Measurements from ENCODE around the gene LEKR1. TPM values are rescaled to one million over a fixed set of nuclear protein-coding genes. Genes with fewer than 3 reads are reported as not detected.

LEKR1 gene
- total and polyA plus RNA-seq, 2 donors (not counting 1 experiment from before 2014, with no cell fraction given) = 0.94 to 4.7 TPM

GRCh38 chr3:156939315-156939714, 113.2 kb downstream of the LEKR1 start:
- H3K9me3 ChIP-seq (ENCODE audit: control extremely low read depth in 1 of 3, control insufficient read depth in 2 of 3, insufficient read depth in 1 of 3, low read length in 2 of 3) = no peaks in the 10 kb centered on the region
- Mint-ChIP-seq H3K27me3 (peaks cover 8% of the 10 kb centered on the region), H3K9me3 (ENCODE audit: insufficient read depth) (no peaks in the 10 kb centered on the region), H3K27ac (no peak overlapping the region), H3K4me1 (no peaks in the 10 kb centered on the region), H3K4me3 (no peak overlapping the region)
- no peaks in the 10 kb centered on the region for H3K27me3 ChIP-seq (replicated peaks in 1 of 4; ENCODE audit: control extremely low read depth in 1 of 4, control insufficient read depth in 3 of 4, insufficient read depth in 4 of 4, low read length in 3 of 4)
- no peak overlapping the region for H2AFZ ChIP-seq (ENCODE audit: insufficient read depth, low read depth, low read length, poor library complexity, severe bottlenecking)
- no peak for TF ChIP-seq CTCF (IDR thresholded peaks at IDR 0.05)
- no peak for TF ChIP-seq EZH2 (IDR thresholded peaks at IDR 0.05; ENCODE audit: borderline replicate concordance, insufficient read depth, low read depth, low read length, poor library complexity, severe bottlenecking)
- ATAC-seq (ENCODE audit: low read depth) (no peak), DNase-seq (no peak)
- no peaks in the 10 kb centered on the region for H3K4me1 ChIP-seq (ENCODE audit: control insufficient read depth in 2 of 2, insufficient read depth in 2 of 2, low read length in 2 of 2)
- POLR2A ChIA-PET = no interaction called here
- H4K20me1 ChIP-seq (ENCODE audit: control insufficient read depth, insufficient read depth, low read length, poor library complexity, severe bottlenecking) = no peaks in the 10 kb centered on the region
- no peak overlapping the region for H3K27ac ChIP-seq (ENCODE audit: low read length in 2 of 2)
- intact Hi-C loops (cut with micrococcal nuclease) = no loop called here
- no peaks in the 10 kb centered on the region for H3K79me2 ChIP-seq (ENCODE audit: control insufficient read depth, insufficient read depth, low read length)
- no peak overlapping the region for H3K4me2 ChIP-seq (replicated peaks; ENCODE audit: low read depth, low read length, poor library complexity, severe bottlenecking)
- H3K9ac ChIP-seq (ENCODE audit: low read length) = no peak overlapping the region
- WGBS (ENCODE audit: insufficient coverage) = no CpG with 5 or more reads among the region's 1 CpG
- no peaks in the 10 kb centered on the region for H3K36me3 ChIP-seq (replicated peaks in 1 of 2; ENCODE audit: control extremely low read depth in 1 of 2, control insufficient read depth in 1 of 2, extremely low read depth in 1 of 2, insufficient read depth in 2 of 2, low read length in 1 of 2)
- CTCF ChIA-PET = no interaction called here
- no peak overlapping the region for H3K4me3 ChIP-seq (ENCODE audit: control extremely low read depth in 1 of 5, extremely low read depth in 1 of 5, insufficient read depth in 1 of 5, low read depth in 2 of 5, low read length in 4 of 5)

GRCh38 chr3:156941311-156941710, 115.2 kb downstream of the LEKR1 start:
- intact Hi-C loops (cut with micrococcal nuclease) = no loop called here
- no peak for ATAC-seq (ENCODE audit: low read depth)
- Histone ChIP-seq H3K79me2 (ENCODE audit: control insufficient read depth, insufficient read depth, low read length) (no peaks in the 10 kb centered on the region), H3K36me3 (replicated peaks in 1 of 2; ENCODE audit: control extremely low read depth in 1 of 2, control insufficient read depth in 1 of 2, extremely low read depth in 1 of 2, insufficient read depth in 2 of 2, low read length in 1 of 2) (no peaks in the 10 kb centered on the region), H3K27ac (ENCODE audit: low read length in 2 of 2) (no peak overlapping the region), H3K27me3 (replicated peaks in 1 of 4; ENCODE audit: control extremely low read depth in 1 of 4, control insufficient read depth in 3 of 4, insufficient read depth in 4 of 4, low read length in 3 of 4) (no peaks in the 10 kb centered on the region), H3K9me3 (ENCODE audit: control extremely low read depth in 1 of 3, control insufficient read depth in 2 of 3, insufficient read depth in 1 of 3, low read length in 2 of 3) (no peaks in the 10 kb centered on the region), H3K9ac (ENCODE audit: low read length) (no peak overlapping the region), H3K4me2 (replicated peaks; ENCODE audit: low read depth, low read length, poor library complexity, severe bottlenecking) (no peak overlapping the region), H3K4me3 (ENCODE audit: control extremely low read depth in 1 of 5, extremely low read depth in 1 of 5, insufficient read depth in 1 of 5, low read depth in 2 of 5, low read length in 4 of 5) (no peak overlapping the region), H3K4me1 (ENCODE audit: control insufficient read depth in 2 of 2, insufficient read depth in 2 of 2, low read length in 2 of 2) (no peaks in the 10 kb centered on the region), H4K20me1 (ENCODE audit: control insufficient read depth, insufficient read depth, low read length, poor library complexity, severe bottlenecking) (no peaks in the 10 kb centered on the region), H2AFZ (ENCODE audit: insufficient read depth, low read depth, low read length, poor library complexity, severe bottlenecking) (no peak overlapping the region)
- H3K4me3 Mint-ChIP-seq = no peak overlapping the region
- no peaks in the 10 kb centered on the region for H3K4me1 Mint-ChIP-seq
- H3K27me3 Mint-ChIP-seq = peaks cover 8% of the 10 kb centered on the region
- no peak overlapping the region for H3K27ac Mint-ChIP-seq
- no peaks in the 10 kb centered on the region for H3K9me3 Mint-ChIP-seq (ENCODE audit: insufficient read depth)
- POLR2A ChIA-PET = no interaction called here
- DNase-seq = no peak
- 100% methylated on average over 4 of the region's 4 CpGs for WGBS (ENCODE audit: insufficient coverage)
- TF ChIP-seq CTCF (IDR thresholded peaks at IDR 0.05) = no peak
- TF ChIP-seq EZH2 (IDR thresholded peaks at IDR 0.05; ENCODE audit: borderline replicate concordance, insufficient read depth, low read depth, low read length, poor library complexity, severe bottlenecking) = no peak
- CTCF ChIA-PET = interaction anchor here (1.0 kb wide), 1 partner anchor 9 kb away, joined by 3 read pairs; no protein-coding TSS in a partner anchor
